ENCODE measurements around the gene CACNG5. TPM values are rescaled to one million over a fixed set of nuclear protein-coding genes. Genes with fewer than 3 reads are reported as not detected.

The CACNG5 gene
- polyA plus RNA-seq, 1 experiment, result not detected

- no peak for DNase-seq (ENCODE audit: low read depth, low spot score)
- H3K27ac ChIP-seq (ENCODE audit: low read depth, low read length), result no peak overlapping the region
- TF ChIP-seq, protein P1, sequence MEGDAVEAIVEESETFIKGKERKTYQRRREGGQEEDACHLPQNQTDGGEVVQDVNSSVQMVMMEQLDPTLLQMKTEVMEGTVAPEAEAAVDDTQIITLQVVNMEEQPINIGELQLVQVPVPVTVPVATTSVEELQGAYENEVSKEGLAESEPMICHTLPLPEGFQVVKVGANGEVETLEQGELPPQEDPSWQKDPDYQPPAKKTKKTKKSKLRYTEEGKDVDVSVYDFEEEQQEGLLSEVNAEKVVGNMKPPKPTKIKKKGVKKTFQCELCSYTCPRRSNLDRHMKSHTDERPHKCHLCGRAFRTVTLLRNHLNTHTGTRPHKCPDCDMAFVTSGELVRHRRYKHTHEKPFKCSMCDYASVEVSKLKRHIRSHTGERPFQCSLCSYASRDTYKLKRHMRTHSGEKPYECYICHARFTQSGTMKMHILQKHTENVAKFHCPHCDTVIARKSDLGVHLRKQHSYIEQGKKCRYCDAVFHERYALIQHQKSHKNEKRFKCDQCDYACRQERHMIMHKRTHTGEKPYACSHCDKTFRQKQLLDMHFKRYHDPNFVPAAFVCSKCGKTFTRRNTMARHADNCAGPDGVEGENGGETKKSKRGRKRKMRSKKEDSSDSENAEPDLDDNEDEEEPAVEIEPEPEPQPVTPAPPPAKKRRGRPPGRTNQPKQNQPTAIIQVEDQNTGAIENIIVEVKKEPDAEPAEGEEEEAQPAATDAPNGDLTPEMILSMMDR (IDR thresholded peaks at IDR 0.05; ENCODE audit: low read depth, low read length), result no peak
- no peak overlapping the region for H3K4me3 ChIP-seq (ENCODE audit: low read depth, low read length)
- no peaks in the 10 kb centered on the region; the same call in 1 of the 2 replicates for H3K9me3 ChIP-seq (ENCODE audit: control insufficient read depth, insufficient read depth, low read length)
- ChIA-PET POLR2A (no interaction called here), CTCF (no interaction called here)
- peaks cover 58% of the 10 kb centered on the region for H3K27me3 ChIP-seq (ENCODE audit: control insufficient read depth, insufficient read depth, low read length)
These were observed 559 bp downstream of the CACNG5 start for GRCh38 chr17:66835476-66835875.

DNA sequence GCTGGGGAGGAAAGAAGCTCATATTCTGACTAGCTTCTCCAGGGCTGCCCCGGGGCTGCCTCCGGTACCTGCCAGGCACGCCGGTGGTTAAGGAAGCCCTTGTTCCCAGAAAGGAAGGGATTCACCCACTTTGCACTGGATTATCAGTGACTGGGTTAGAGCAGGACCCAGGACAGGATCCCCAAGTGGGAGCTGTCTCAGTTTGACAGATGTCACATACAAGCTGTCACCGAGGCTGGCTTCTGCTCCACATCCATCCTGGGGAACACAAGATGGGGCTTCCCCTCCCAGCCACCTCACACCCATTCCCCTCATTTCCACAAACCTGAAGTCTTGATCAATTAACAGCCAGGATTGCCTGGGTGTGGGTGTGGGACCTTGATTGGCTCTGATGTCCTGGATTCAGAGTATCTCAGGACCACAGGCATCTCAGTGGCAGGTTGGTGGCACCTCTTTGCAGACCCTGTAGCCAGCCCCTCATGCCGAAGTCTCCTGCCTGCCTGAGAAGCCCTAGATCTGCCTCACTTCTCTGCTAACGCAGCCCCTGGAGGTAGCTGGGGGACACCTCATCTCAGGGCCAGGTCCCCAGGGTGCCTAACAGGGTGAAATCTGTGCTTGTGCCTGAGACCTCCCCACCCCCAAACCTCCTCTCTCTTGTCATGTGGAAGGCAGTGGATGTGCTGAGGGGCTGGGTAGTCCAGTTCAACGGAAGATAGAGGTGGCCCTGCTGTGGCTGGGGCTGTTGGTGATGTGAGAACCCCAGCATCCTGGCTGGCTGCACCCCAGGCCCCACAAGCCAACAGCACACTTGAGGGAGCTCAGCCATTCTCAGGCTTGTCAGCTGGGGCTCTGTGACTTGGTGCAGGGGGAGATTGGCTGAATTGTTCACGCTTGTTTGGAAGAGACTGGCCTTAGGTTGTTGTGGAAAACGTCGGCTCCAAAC, 1.4 kb downstream of the CACNG5 start:
- ChIA-PET CTCF (no interaction called here), POLR2A (no interaction called here)
- Histone ChIP-seq H3K27me3 (ENCODE audit: control insufficient read depth, insufficient read depth, low read length) (peaks cover 55% of the 10 kb centered on the region), H3K27ac (ENCODE audit: low read depth, low read length) (no peak overlapping the region), H3K4me3 (ENCODE audit: low read depth, low read length) (no peak overlapping the region), H3K9me3 (ENCODE audit: control insufficient read depth, insufficient read depth, low read length) (no peaks in the 10 kb centered on the region; the same call in 1 of the 2 replicates)
- no peak for DNase-seq (ENCODE audit: low read depth, low spot score)
- TF ChIP-seq, protein P1 (IDR thresholded peaks at IDR 0.05; ENCODE audit: low read depth, low read length), result no peak

DNA sequence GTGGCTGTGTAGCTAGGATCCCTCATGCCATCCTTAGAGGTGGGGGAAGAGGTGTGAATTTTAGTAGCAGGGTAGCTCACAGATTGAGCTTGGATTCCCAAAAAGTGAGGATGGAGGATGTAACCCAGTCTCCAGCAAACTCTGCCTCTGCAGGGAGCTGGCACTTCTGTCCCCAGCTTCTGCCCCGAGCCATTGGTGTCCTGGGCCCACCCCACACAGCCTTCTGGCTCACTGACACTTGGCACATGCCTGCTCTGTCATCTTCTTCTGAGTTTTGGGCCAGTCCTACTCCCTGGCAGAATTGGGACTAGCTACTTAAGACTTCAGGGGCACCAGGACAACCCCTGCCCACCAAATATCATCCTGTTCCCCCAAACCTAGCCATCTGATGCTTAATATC, 2.3 kb downstream of the CACNG5 start:
- ChIA-PET CTCF (no interaction called here), POLR2A (no interaction called here)
- Histone ChIP-seq H3K27me3 (ENCODE audit: control insufficient read depth, insufficient read depth, low read length) (peaks cover 54% of the 10 kb centered on the region), H3K9me3 (ENCODE audit: control insufficient read depth, insufficient read depth, low read length) (no peaks in the 10 kb centered on the region; the same call in 1 of the 2 replicates), H3K27ac (ENCODE audit: low read depth, low read length) (no peak overlapping the region), H3K4me3 (ENCODE audit: low read depth, low read length) (no peak overlapping the region)
- DNase-seq (ENCODE audit: low read depth, low spot score), result no peak
- TF ChIP-seq, protein P1 (IDR thresholded peaks at IDR 0.05; ENCODE audit: low read depth, low read length), result no peak

- ChIA-PET POLR2A (no interaction called here), CTCF (no interaction called here)
- Histone ChIP-seq H3K27me3 (ENCODE audit: control insufficient read depth, insufficient read depth, low read length) (peaks cover 54% of the 10 kb centered on the region), H3K4me3 (ENCODE audit: low read depth, low read length) (no peak overlapping the region), H3K9me3 (ENCODE audit: control insufficient read depth, insufficient read depth, low read length) (no peaks in the 10 kb centered on the region; the same call in 1 of the 2 replicates), H3K27ac (ENCODE audit: low read depth, low read length) (no peak overlapping the region)
- TF ChIP-seq, protein P1 (IDR thresholded peaks at IDR 0.05; ENCODE audit: low read depth, low read length), result no peak
- DNase-seq (ENCODE audit: low read depth, low spot score), result no peak
These were observed 3.2 kb downstream of the CACNG5 start for GRCh38 chr17:66837885-66838665.

DNA sequence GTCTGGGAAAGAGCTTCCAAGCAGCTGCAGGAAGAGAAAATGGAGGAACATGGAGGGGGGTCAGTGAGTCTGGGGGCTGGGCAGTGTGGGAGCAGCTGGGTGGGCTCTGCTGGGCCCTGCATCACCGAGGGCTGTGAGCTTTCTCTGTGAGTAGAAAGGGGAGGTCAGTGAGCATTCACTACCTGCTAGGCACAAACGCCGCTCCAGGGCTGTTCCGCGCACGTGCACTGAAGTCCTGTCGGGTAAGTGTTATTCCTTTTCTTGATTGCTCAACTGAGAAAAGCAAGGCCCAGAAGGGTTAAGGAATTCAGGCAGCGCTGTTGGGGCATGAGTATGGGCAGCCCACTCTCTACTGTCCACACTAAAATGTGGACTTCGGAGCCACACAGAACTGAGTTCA, 4.7 kb downstream of the CACNG5 start:
- Histone ChIP-seq H3K4me3 (ENCODE audit: low read depth, low read length) (no peak overlapping the region), H3K9me3 (ENCODE audit: control insufficient read depth, insufficient read depth, low read length) (no peaks in the 10 kb centered on the region; the same call in 1 of the 2 replicates), H3K27ac (ENCODE audit: low read depth, low read length) (no peak overlapping the region), H3K27me3 (ENCODE audit: control insufficient read depth, insufficient read depth, low read length) (peaks cover 49% of the 10 kb centered on the region)
- ChIA-PET POLR2A (no interaction called here), CTCF (no interaction called here)
- DNase-seq (ENCODE audit: low read depth, low spot score), result no peak
- TF ChIP-seq, protein P1 (IDR thresholded peaks at IDR 0.05; ENCODE audit: low read depth, low read length), result no peak
